Muscle of back (tissue), 11 donors: ENCODE measurements around the gene MICAL3. TPM values are rescaled to one million over a fixed set of nuclear protein-coding genes. Genes with fewer than 3 reads are reported as not detected.

Experiments used
- DNase-seq, 3 donors: peaks; one replicate each; pipeline versions ENCODE4 v3.0.0 to v3.0.0-alpha.2; 2013
- polyA plus RNA-seq, 10 donors: library from polyadenylated mRNA; unstranded; fragments of 120-200 nt; gene quantifications; one replicate each; pipeline ENCODE4 v1.2.1, GENCODE V29; 2013; ENCODE audit not compliant: insufficient read length in 10 of 10

The MICAL3 gene
- polyA plus RNA-seq, 10 donors = 24.8 to 49.3 (median 31.7) TPM

GRCh38 chr22:17795661-17796548 is 228.5 kb downstream of the MICAL3 start:
- no peak for DNase-seq

GRCh38 chr22:17794726-17795542 is 229.4 kb downstream of the MICAL3 start:
- no peak for DNase-seq

DNA sequence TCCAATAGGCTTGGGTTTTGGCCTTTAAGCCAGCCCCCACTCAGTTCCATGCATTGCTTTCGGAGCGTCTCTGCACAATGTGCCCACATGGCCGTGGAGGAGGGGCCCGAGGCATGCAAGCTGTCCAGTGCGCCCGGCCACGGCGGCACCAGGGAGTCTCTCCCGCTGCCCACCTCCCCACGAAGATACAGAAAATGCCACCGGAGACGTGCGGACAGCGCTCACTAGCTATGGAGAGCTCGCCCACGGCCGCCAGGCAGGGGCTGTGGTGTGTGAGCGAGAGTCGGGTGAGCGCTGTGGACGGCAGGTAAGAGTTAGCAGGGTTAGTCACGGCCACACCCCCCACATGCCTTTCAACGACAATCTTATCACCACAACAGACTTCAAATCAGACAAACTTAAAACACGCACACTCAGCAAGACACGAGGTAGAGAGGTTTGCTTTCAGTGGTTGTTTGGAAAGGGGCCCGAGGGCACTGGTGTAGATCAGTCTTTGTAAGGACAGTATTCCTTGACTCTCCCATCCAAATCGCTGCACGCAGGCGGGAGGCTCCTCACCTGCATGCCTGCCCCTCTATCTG is 231.4 kb downstream of the MICAL3 start:
- no peak for DNase-seq

DNA sequence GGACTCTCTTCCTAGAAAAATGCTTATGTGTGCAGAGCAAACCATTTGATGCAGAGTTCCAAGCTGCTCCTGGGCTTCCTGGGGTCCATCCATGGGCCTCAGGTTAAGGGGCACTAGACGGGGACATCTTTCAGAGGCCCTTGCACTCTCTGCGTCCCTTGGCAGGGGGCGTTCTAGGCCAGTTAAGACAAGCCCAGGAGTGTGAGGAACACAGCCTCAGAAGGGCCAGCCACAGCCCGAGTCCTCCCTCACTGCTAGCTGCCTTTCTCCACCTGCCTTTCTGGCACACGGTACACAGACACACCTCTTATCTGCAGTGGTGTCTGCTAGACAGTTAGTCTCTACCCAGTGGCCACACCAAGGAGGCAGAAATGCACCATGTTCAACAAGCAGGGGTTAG is 232.1 kb downstream of the MICAL3 start:
- no peak for DNase-seq

GRCh38 chr22:17791196-17791595 is 233.2 kb downstream of the MICAL3 start:
- no peak for DNase-seq

GRCh38 chr22:17789379-17790200 is 234.8 kb downstream of the MICAL3 start:
- DNase-seq = no peak

DNA sequence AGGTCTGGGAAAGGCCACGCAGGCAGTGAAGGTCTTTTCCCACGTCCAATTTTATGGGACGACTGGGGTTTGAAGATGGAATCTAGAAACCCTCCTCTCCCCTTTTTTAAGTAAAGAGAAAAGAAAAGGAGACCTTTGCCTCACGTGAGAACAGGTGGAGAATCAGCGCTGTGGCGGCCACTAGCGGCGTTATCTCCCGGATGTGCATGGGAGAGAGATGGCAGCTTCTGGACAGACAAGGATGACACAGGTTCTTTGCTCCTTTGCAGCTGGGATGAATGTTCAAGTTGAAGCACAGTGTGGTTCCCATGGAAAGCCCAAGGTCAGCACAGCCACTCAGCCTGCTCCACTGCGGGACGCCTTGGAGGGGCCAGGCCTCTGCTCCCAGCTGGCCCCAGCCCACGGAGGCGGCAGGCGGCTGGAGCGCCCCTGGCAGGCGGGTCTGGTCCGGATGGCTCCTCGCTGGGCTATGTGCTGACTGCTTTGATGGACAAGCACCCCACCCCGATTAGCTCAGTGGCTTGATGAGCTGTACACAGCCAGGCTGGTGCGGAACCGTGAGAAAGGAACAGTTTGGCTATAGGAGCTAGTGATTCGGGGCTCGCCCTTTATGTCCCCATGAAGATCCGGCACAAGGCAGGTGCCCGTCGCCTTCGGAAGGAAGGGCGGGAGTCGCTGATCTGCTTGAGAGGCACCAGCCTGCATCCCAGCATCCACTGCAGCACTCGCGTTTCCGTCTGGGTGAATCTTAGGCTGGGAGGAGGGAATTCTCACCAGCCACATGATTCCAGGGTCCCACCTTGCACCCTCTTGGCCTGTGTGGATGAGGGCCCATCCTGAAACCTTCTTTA is 235.6 kb downstream of the MICAL3 start:
- DNase-seq = no peak

- no peak for DNase-seq
These were observed 236.5 kb downstream of the MICAL3 start for GRCh38 chr22:17787716-17788330.

DNA sequence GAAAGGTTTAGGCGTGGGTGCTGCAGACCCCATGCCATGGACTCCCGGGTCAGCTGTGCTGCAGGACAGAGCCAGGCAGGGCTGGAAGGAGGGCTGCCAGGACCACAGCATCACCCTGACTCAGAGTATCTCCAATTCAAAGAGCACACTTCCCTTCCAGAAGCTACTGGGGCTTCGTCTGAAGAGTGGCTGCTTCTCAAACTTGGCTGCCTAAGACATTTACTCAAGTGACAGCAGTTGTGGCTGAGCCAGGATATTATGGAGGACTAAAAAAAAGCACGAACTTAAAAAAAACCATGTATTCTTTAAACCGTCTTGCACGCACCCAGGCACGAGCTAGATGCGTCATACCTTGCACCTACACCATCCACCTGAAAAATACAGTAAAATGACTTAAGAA is 237.1 kb downstream of the MICAL3 start:
- no peak for DNase-seq

- DNase-seq = peak; percentile 64 to 87 (median 64)
These were observed 237.8 kb downstream of the MICAL3 start for GRCh38 chr22:17786435-17787161.

- DNase-seq = no peak
These were observed 238.9 kb downstream of the MICAL3 start for GRCh38 chr22:17785185-17786184.

DNA sequence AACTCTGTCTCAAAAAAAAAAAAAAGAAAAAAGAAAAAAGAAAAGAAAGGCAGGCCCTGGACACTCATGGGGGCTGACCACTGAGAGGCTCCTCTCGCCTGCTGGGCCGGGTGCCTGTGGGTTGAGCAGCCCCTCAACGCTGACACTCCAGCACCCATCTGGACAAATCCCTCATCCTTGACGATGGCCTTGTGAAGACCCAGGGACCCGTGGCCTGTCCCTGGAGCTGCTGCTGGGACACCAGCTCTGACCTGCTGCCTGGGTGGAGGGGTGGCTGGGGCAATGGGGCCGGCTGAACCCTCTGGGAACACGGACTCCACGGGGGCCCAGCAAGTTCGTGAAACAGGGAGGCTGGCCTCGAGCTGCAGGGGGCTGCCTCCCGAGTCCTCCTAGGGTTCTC is 239.6 kb downstream of the MICAL3 start:
- DNase-seq = no peak

DNA sequence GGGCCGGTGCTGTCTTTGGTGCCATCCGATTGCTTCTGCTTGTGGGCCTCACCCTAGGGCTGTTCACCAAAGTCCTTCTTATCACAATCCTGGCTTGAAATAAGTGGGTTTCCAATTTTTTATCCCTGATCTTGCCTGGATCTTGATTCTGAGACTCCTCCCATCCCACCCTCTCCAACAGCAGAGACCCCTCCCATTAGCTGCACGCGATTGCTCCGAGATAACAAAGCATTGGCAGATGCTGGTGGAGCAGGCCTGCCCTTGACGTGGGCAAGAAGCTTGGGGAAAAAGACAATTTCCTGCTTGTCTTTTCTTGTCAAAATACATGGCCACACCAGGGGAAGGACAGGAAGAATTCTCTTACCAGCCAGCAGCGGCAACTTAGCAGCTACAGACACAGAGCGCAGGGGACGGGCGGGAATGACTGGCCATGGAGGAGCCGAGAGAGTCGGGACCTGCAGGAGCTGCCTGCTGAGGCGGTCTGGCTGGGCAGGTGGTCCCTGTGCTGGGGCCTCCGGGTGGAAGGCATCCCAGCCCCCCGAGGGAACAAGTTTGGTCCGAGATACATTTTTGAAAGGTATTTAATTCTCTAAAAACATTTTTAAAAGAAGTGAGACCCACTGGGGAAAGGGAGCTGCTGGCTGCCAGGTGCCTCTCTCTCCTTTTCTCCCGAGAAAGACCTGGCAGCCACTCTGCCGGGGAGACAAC is 240.4 kb downstream of the MICAL3 start:
- DNase-seq = no peak

DNA sequence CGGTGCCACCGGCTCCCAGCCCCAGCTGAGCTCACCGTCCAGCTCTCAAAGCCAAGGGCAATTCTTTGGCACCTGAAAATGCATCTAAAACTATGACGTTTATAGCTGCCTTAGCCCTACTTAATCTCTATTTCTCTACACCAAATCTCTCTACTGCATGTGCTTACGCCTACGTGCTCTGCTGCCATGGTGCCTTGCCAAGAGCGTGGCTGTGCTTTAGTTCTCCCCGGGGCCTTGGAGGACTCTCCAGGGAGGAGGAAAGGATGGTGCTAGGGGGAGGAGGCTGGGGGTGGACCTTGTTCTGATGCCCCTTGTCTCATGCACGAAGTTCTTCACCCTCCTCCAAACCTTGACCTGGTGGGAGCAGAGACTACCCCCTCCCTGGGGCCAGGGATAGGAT is 241.0 kb downstream of the MICAL3 start:
- DNase-seq = no peak

DNA sequence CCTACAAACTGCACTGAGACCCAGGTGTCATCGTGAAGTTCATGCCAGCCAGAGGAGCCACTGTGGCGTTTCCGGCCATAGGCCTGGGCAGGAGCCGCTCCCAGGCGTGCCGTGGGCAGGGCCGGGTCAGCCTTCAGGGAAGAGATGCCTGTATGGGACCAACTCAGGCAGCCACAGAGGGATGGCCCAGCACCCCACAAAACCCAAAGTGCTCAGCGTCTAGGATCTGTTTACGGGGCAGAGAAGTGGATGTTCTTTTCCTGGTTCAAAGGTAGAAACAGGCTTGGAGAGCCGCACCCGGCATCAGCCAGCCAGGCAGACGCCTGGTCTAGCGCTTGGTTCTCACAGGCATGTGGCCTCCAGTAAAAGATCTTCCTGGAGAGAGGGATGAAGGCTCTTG is 241.7 kb downstream of the MICAL3 start:
- DNase-seq = no peak

DNA sequence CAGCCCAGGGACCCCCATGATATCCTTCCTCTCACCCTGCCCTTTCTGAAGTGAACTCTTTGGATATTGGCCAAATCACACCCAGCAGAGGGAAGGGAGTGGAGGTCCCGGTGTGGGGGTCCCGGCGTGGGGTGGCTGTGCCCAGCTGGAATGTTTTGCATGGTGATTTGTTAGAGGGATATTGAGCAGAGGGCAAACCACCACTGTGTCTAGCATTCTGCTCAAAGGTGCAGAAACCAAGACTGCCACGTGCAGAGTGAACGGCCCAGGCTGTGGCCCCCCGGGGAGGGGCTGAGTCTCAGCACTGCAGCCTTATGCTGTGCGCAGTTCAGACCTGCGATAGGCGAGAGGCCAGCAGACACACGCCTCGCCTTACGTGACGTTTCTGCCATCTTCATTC is 242.2 kb downstream of the MICAL3 start:
- no peak for DNase-seq

- DNase-seq = peak in 1 of 3 donors; percentile 46
These were observed 242.9 kb downstream of the MICAL3 start for GRCh38 chr22:17781319-17782031.
